GM12865 (cell line): ENCODE data around the gene ASB2.

Source experiments
- DNase-seq: peaks from one replicate; pipeline ENCODE4 v3.0.0; 2010; ENCODE audit warnings: low read depth
- H3K4me3 ChIP-seq: 2 replicates; pipeline ENCODE4 v1.5.1; 2011; ENCODE audit warnings: mild to moderate bottlenecking, low read depth, low read length, control low read depth
- TF ChIP-seq, protein P1 (sequence below): IDR thresholded peaks from 2 replicates; pipeline ENCODE4 v1.5.1; 2011; ENCODE audit warnings: low read length, control low read depth, low read depth, inconsistent platforms; ENCODE audit not compliant: insufficient read depth; ENCODE audit errors: missing control alignments

ASB2 gene

GRCh38 chr14:94001501-94002396, 25.4 kb upstream of the ASB2 start:
- TF ChIP-seq, protein P1, sequence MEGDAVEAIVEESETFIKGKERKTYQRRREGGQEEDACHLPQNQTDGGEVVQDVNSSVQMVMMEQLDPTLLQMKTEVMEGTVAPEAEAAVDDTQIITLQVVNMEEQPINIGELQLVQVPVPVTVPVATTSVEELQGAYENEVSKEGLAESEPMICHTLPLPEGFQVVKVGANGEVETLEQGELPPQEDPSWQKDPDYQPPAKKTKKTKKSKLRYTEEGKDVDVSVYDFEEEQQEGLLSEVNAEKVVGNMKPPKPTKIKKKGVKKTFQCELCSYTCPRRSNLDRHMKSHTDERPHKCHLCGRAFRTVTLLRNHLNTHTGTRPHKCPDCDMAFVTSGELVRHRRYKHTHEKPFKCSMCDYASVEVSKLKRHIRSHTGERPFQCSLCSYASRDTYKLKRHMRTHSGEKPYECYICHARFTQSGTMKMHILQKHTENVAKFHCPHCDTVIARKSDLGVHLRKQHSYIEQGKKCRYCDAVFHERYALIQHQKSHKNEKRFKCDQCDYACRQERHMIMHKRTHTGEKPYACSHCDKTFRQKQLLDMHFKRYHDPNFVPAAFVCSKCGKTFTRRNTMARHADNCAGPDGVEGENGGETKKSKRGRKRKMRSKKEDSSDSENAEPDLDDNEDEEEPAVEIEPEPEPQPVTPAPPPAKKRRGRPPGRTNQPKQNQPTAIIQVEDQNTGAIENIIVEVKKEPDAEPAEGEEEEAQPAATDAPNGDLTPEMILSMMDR: peak; percentile 99
- peak; percentile 75 for DNase-seq
- no peak overlapping the region for H3K4me3 ChIP-seq

GRCh38 chr14:94001016-94001415, 24.6 kb upstream of the ASB2 start:
- H3K4me3 ChIP-seq: no peak overlapping the region
- no peak for DNase-seq
- TF ChIP-seq, protein P1: no peak

GRCh38 chr14:94000267-94000666, 23.9 kb upstream of the ASB2 start:
- H3K4me3 ChIP-seq: no peak overlapping the region
- DNase-seq: no peak
- TF ChIP-seq, protein P1: no peak

DNA sequence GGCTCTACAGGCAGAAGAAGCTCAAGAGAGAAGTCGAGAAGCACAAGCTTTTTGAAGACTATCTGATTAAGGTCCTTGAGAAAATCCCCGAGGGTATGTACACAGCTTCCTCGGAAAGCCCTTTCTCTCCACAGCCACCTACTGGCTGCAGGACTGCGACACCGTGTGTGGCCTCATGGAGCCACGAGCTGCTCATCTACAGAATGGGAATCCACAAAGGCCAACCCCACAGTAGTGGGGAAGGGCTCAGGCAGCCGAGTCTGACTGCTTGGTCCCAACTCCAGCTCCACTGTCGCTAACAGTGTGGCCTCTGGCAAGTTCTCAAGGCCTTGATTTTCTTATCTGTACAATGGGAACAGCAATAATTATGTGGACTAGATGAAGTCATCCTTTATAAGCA, 23.2 kb upstream of the ASB2 start:
- DNase-seq: peak; percentile 69
- no peak overlapping the region for H3K4me3 ChIP-seq
- TF ChIP-seq, protein P1: peak; percentile 16

- H3K4me3 ChIP-seq: no peak overlapping the region
Observed at GRCh38 chr14:93998871-93999403, 22.6 kb upstream of the ASB2 start.

GRCh38 chr14:93997916-93998870, 21.8 kb upstream of the ASB2 start:
- DNase-seq: no peak
- TF ChIP-seq, protein P1: no peak
- no peak overlapping the region for H3K4me3 ChIP-seq

More at GRCh38 chr14:93998871-93999403, 22.6 kb upstream of the ASB2 start:
- peak; percentile 32 for DNase-seq
- TF ChIP-seq, protein P1: no peak
